CD4-positive, CD25-positive, alpha-beta regulatory T cell (primary cell): Measurements from ENCODE around the gene PIP5K1C. TPM values are rescaled to one million over a fixed set of nuclear protein-coding genes. Genes with fewer than 3 reads are reported as not detected.
A peak's percentile ranks its signal among the peaks of the same experiment; 100 is the strongest.

Experiments
- ATAC-seq, 2 donors: fragments of 150-1000 bp; cut with Tn5 transposase; one replicate each; pipeline ENCODE4 v1.10.0; 2021; ENCODE audit warnings: low read depth in 2 of 2, moderate number of reproducible peaks in 2 of 2, moderate library complexity in 1 of 2
- DNase-seq, 3 donors: peaks; one replicate each; pipeline versions ENCODE4 v3.0.0 to v3.0.0-alpha.2; 2012 to 2022; ENCODE audit warnings: mixed read lengths in 1 of 3
- H3K27ac ChIP-seq: one replicate; pipeline ENCODE4 v1.7.0; 2013; ENCODE audit warnings: mild to moderate bottlenecking, low read length; ENCODE audit not compliant: insufficient read depth, poor library complexity, severe bottlenecking
- H3K27me3 ChIP-seq: one replicate; pipeline ENCODE4 v1.7.0; 2013; ENCODE audit warnings: low read length; ENCODE audit not compliant: control insufficient read depth, insufficient read depth
- H3K36me3 ChIP-seq: one replicate; pipeline ENCODE4 v1.7.0; 2013; ENCODE audit warnings: mild to moderate bottlenecking, low read length, moderate library complexity; ENCODE audit not compliant: control insufficient read depth, insufficient read depth
- H3K4me1 ChIP-seq: 2 replicates; pipeline ENCODE4 v1.7.0; 2013; ENCODE audit warnings: mild to moderate bottlenecking, low read length; ENCODE audit not compliant: insufficient read depth, control insufficient read depth, poor library complexity, severe bottlenecking
- H3K4me3 ChIP-seq: one replicate; pipeline ENCODE4 v1.7.0; 2013; ENCODE audit warnings: low read depth, mild to moderate bottlenecking, low read length, moderate library complexity
- H3K9me3 ChIP-seq, 2 experiments: 1 replicate in 1 of 2; 2 replicates in 1 of 2; pipeline ENCODE4 v1.7.0; 2013; ENCODE audit warnings: low read length in 2 of 2, mild to moderate bottlenecking in 1 of 2, moderate library complexity in 1 of 2; ENCODE audit not compliant: control insufficient read depth in 2 of 2
- H3K27ac Mint-ChIP-seq, 3 donors: one replicate each; pipeline ENCODE4 v1.8.0; 2020 to 2022; ENCODE audit warnings: mild to moderate bottlenecking in 3 of 3, mixed read lengths in 3 of 3, moderate library complexity in 2 of 3
- H3K27me3 Mint-ChIP-seq: one replicate; pipeline ENCODE4 v1.8.0; 2022; ENCODE audit warnings: mild to moderate bottlenecking, mixed read lengths
- H3K36me3 Mint-ChIP-seq: one replicate; pipeline ENCODE4 v1.8.0; 2020; ENCODE audit warnings: mixed read lengths
- H3K4me1 Mint-ChIP-seq, 4 donors: one replicate each; pipeline ENCODE4 v1.8.0; 2020 to 2022; ENCODE audit warnings: mixed read lengths in 4 of 4, mild to moderate bottlenecking in 1 of 4
- H3K4me3 Mint-ChIP-seq, 4 donors: one replicate each; pipeline ENCODE4 v1.8.0; 2020 to 2022; ENCODE audit warnings: mild to moderate bottlenecking in 4 of 4, mixed read lengths in 4 of 4, moderate library complexity in 3 of 4
- H3K9me3 Mint-ChIP-seq, 7 donors: one replicate each; pipeline ENCODE4 v1.8.0; 2020 to 2022; ENCODE audit warnings: mixed read lengths in 7 of 7, mild to moderate bottlenecking in 3 of 7, moderate library complexity in 2 of 7
- polyA plus RNA-seq, 4 donors: library from polyadenylated mRNA; unstranded; fragments of 300-500 nt; fragmentation: Illumina TruSeq; gene quantifications; one replicate each; pipeline ENCODE4 v1.2.3, GENCODE V29; 2021
- total RNA-seq: library from RNA; stranded (reverse); gene quantifications from one replicate; pipeline ENCODE4 v1.2.3, GENCODE V29; 2022

The PIP5K1C gene
- total and polyA plus RNA-seq, 5 donors from 2014 or later = 3.8 to 28.1 (median 4.5) TPM

GRCh38 chr19:3691372-3691716 is 8.9 kb downstream of the PIP5K1C start:
- ATAC-seq (no peak), DNase-seq (no peak)
- H3K27me3 ChIP-seq = no peaks in the 10 kb centered on the region
- H3K36me3 ChIP-seq = no peaks in the 10 kb centered on the region
- peak overlapping the region in 2 of 4 donors; percentile 19 to 74 for H3K4me3 Mint-ChIP-seq
- no peaks in the 10 kb centered on the region for H3K36me3 Mint-ChIP-seq
- peaks cover 5 to 50% (median 22%) of the 10 kb centered on the region in 4 donors for H3K4me1 Mint-ChIP-seq
- H3K4me3 ChIP-seq = no peak overlapping the region
- peaks cover 0 to 1% (median 0%) of the 10 kb centered on the region in 7 donors for H3K9me3 Mint-ChIP-seq
- peaks cover 17% of the 10 kb centered on the region for H3K4me1 ChIP-seq
- no peaks in the 10 kb centered on the region for H3K9me3 ChIP-seq
- peak overlapping the region in 1 of 3 donors; percentile 55 for H3K27ac Mint-ChIP-seq
- H3K27me3 Mint-ChIP-seq = no peaks in the 10 kb centered on the region
- H3K27ac ChIP-seq = no peak overlapping the region

GRCh38 chr19:3690551-3691371 is 9.5 kb downstream of the PIP5K1C start:
- ATAC-seq = no peak

GRCh38 chr19:3687774-3688706 is 12.2 kb downstream of the PIP5K1C start:
- H3K4me1 Mint-ChIP-seq = peaks cover 5 to 44% (median 21%) of the 10 kb centered on the region in 4 donors

More at GRCh38 chr19:3690551-3691371, 9.5 kb downstream of the PIP5K1C start:
- H3K27ac ChIP-seq = no peak overlapping the region
- Mint-ChIP-seq H3K27ac (no peak overlapping the region), H3K27me3 (no peaks in the 10 kb centered on the region), H3K4me1 (peaks cover 5 to 45% (median 21%) of the 10 kb centered on the region in 4 donors), H3K9me3 (peaks cover 0 to 1% (median 0%) of the 10 kb centered on the region in 7 donors), H3K4me3 (peak overlapping the region in 1 of 4 donors; percentile 74), H3K36me3 (no peaks in the 10 kb centered on the region)
- DNase-seq = no peak
- H3K4me1 ChIP-seq = peaks cover 17% of the 10 kb centered on the region
- H3K36me3 ChIP-seq = no peaks in the 10 kb centered on the region
- no peak overlapping the region for H3K4me3 ChIP-seq
- no peaks in the 10 kb centered on the region for H3K9me3 ChIP-seq
- no peaks in the 10 kb centered on the region for H3K27me3 ChIP-seq

GRCh38 chr19:3687393-3687773 is 12.9 kb downstream of the PIP5K1C start:
- ATAC-seq (no peak), DNase-seq (no peak)

More at GRCh38 chr19:3687774-3688706, 12.2 kb downstream of the PIP5K1C start:
- Mint-ChIP-seq H3K27ac (peak overlapping the region; percentile 84 to 97 (median 91)), H3K4me3 (peak overlapping the region; percentile 80 to 92 (median 84)), H3K36me3 (no peaks in the 10 kb centered on the region), H3K27me3 (no peaks in the 10 kb centered on the region), H3K9me3 (peaks cover 0 to 1% (median 0%) of the 10 kb centered on the region in 7 donors)
- peak; percentile 74 to 82 for ATAC-seq
- Histone ChIP-seq H3K9me3 (no peaks in the 10 kb centered on the region), H3K4me3 (no peak overlapping the region), H3K4me1 (peaks cover 17% of the 10 kb centered on the region), H3K36me3 (no peaks in the 10 kb centered on the region), H3K27me3 (no peaks in the 10 kb centered on the region), H3K27ac (peak overlapping the region; percentile 66)
- peak in 2 of 3 donors; percentile 38 to 66 for DNase-seq

GRCh38 chr19:3684817-3685410 is 15.4 kb downstream of the PIP5K1C start:
- no peaks in the 10 kb centered on the region for H3K27me3 Mint-ChIP-seq
- DNase-seq = no peak
- Histone ChIP-seq H3K4me3 (no peak overlapping the region), H3K36me3 (no peaks in the 10 kb centered on the region), H3K27me3 (no peaks in the 10 kb centered on the region), H3K4me1 (peaks cover 17% of the 10 kb centered on the region), H3K9me3 (no peaks in the 10 kb centered on the region), H3K27ac (no peak overlapping the region)
- H3K9me3 Mint-ChIP-seq = no peaks in the 10 kb centered on the region
- ATAC-seq = no peak
- H3K27ac Mint-ChIP-seq = peak overlapping the region; percentile 20 to 42 (median 32)
- peaks cover 0 to 22% (median 11%) of the 10 kb centered on the region in 4 donors for H3K4me1 Mint-ChIP-seq
- no peaks in the 10 kb centered on the region for H3K36me3 Mint-ChIP-seq
- H3K4me3 Mint-ChIP-seq = no peak overlapping the region

More at GRCh38 chr19:3687393-3687773, 12.9 kb downstream of the PIP5K1C start:
- Mint-ChIP-seq H3K4me1 (peaks cover 5 to 38% (median 20%) of the 10 kb centered on the region in 4 donors), H3K36me3 (no peaks in the 10 kb centered on the region), H3K4me3 (peak overlapping the region; percentile 77 to 92 (median 89)), H3K27me3 (no peaks in the 10 kb centered on the region), H3K27ac (peak overlapping the region; percentile 84 to 91 (median 91)), H3K9me3 (peaks cover 0 to 1% (median 0%) of the 10 kb centered on the region in 7 donors)
- H3K4me1 ChIP-seq = peaks cover 17% of the 10 kb centered on the region
- H3K27me3 ChIP-seq = no peaks in the 10 kb centered on the region
- H3K36me3 ChIP-seq = no peaks in the 10 kb centered on the region
- H3K27ac ChIP-seq = peak overlapping the region; percentile 66
- no peaks in the 10 kb centered on the region for H3K9me3 ChIP-seq
- no peak overlapping the region for H3K4me3 ChIP-seq

- Mint-ChIP-seq H3K36me3 (no peaks in the 10 kb centered on the region), H3K27me3 (no peaks in the 10 kb centered on the region), H3K27ac (peak overlapping the region in 1 of 3 donors; percentile 5), H3K4me1 (peaks cover 0 to 18% (median 6%) of the 10 kb centered on the region in 4 donors), H3K4me3 (no peak overlapping the region), H3K9me3 (no peaks in the 10 kb centered on the region)
- H3K4me1 ChIP-seq = peaks cover 17% of the 10 kb centered on the region
- ATAC-seq = no peak
- no peak overlapping the region for H3K27ac ChIP-seq
- no peak for DNase-seq
- H3K27me3 ChIP-seq = no peaks in the 10 kb centered on the region
- H3K9me3 ChIP-seq = no peaks in the 10 kb centered on the region
- no peak overlapping the region for H3K4me3 ChIP-seq
- H3K36me3 ChIP-seq = peaks cover 2% of the 10 kb centered on the region
These were observed 16.0 kb downstream of the PIP5K1C start for GRCh38 chr19:3684054-3684816.
